Measurements from ENCODE around the gene FAM114A1.

The FAM114A1 gene

DNA sequence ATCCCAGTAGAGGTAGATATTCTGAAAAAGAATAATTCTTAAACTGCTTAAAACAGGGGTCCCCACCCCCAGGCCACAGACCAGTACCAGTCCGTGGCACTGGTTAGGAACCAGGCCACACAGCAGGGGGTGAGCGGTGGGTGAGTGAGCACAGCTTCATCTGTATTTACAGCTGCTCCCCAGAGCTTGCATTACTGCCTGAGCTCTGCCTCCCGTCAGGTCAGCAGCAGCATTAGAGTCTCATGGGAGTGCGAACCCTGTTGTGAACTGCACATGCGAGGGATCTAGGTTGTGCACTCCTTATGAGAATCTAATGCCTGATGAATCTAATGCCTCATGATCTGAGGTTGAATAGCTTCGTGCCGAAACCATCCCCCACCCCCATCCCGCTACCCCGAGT is 76.8 kb downstream of the FAM114A1 start:
- no peaks in the 10 kb centered on the region for H3K27me3 ChIP-seq (ENCODE audit: insufficient read depth, low read length, poor library complexity, severe bottlenecking)

DNA sequence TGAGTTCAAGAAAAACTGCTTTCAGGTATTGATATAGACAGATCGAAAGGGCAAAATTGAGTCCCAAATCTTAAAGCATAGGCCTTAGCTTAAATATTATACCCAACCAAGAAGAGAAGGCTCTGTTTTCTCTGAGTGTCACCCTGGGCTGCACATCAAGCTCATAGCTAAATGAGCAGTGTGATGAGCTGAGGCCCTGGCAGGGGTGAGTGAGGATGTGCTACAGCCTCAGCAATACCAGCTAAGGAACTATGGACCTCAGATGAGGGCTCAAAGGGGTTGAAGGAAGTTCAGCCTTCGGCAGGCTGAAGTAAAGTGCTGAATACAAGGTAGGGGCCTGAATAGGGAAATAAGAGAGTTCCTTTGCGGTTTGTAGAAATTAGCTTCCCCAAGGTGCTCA is 79.3 kb downstream of the FAM114A1 start:
- Histone ChIP-seq H3F3A (ENCODE audit: low read depth) (no peaks in the 10 kb centered on the region), H3K9ac (ENCODE audit: low read depth, low read length, poor library complexity, severe bottlenecking) (no peak overlapping the region)

More for the DNA sequence above, 76.8 kb downstream of the FAM114A1 start:
- Histone ChIP-seq H3K79me2 (ENCODE audit: insufficient read depth, low read length) (no peaks in the 10 kb centered on the region), H3K4me3 (ENCODE audit: low read length, poor library complexity, severe bottlenecking) (no peak overlapping the region), H3K4me2 (ENCODE audit: low read depth, low read length, poor library complexity, severe bottlenecking) (no peak overlapping the region), H3K9me2 (replicated peaks; ENCODE audit: low read depth, low read length) (no peaks in the 10 kb centered on the region), H4K20me1 (ENCODE audit: insufficient read depth, low read length, poor library complexity, severe bottlenecking) (no peaks in the 10 kb centered on the region), H3K9me3 (ENCODE audit: insufficient read depth, low read depth, low read length) (no peaks in the 10 kb centered on the region), H3K4me1 (ENCODE audit: insufficient read depth, low read length, poor library complexity, severe bottlenecking) (peaks cover 12% of the 10 kb centered on the region), H3K36me3 (ENCODE audit: insufficient read depth, low read length) (no peaks in the 10 kb centered on the region), H2AFZ (ENCODE audit: low read length) (no peak overlapping the region), H3F3A (ENCODE audit: low read depth) (no peaks in the 10 kb centered on the region), H3K9ac (ENCODE audit: low read depth, low read length, poor library complexity, severe bottlenecking) (no peak overlapping the region)
- TF ChIP-seq, protein P1, sequence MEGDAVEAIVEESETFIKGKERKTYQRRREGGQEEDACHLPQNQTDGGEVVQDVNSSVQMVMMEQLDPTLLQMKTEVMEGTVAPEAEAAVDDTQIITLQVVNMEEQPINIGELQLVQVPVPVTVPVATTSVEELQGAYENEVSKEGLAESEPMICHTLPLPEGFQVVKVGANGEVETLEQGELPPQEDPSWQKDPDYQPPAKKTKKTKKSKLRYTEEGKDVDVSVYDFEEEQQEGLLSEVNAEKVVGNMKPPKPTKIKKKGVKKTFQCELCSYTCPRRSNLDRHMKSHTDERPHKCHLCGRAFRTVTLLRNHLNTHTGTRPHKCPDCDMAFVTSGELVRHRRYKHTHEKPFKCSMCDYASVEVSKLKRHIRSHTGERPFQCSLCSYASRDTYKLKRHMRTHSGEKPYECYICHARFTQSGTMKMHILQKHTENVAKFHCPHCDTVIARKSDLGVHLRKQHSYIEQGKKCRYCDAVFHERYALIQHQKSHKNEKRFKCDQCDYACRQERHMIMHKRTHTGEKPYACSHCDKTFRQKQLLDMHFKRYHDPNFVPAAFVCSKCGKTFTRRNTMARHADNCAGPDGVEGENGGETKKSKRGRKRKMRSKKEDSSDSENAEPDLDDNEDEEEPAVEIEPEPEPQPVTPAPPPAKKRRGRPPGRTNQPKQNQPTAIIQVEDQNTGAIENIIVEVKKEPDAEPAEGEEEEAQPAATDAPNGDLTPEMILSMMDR (conservative IDR thresholded peaks at IDR 0.05; ENCODE audit: low read length), result no peak
- no peak for TF ChIP-seq EZH2phosphoT487 (IDR thresholded peaks at IDR 0.05; ENCODE audit: borderline replicate concordance)

DNA sequence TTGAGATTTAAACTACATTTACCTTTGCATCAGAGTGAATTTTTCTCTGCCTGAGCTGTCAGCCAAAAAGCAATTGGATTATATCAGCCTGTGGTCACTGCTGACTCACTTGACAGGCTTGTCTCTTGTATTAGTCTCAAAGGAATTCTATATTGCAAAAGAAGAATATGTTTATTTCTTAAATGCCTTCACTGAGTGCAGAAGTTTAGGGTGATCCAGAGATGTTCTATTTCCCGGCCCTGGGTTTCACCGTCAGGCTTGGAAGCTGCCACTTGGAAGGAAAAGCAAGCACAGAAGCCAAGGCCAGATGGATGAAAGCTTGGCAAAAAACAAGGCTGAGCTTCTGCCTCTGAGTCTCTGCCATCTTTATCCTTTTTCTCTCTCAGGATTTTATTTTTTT is 80.9 kb downstream of the FAM114A1 start:
- H3K36me3 ChIP-seq (ENCODE audit: insufficient read depth, low read length), result no peaks in the 10 kb centered on the region
- H3K9ac ChIP-seq (ENCODE audit: low read depth, low read length, poor library complexity, severe bottlenecking), result no peak overlapping the region
- no peaks in the 10 kb centered on the region for H3K9me3 ChIP-seq (ENCODE audit: insufficient read depth, low read depth, low read length)
- H3K27me3 ChIP-seq (ENCODE audit: insufficient read depth, low read length, poor library complexity, severe bottlenecking), result no peaks in the 10 kb centered on the region
- no peaks in the 10 kb centered on the region for H3K79me2 ChIP-seq (ENCODE audit: insufficient read depth, low read length)
- peaks cover 17% of the 10 kb centered on the region for H3K4me1 ChIP-seq (ENCODE audit: insufficient read depth, low read length, poor library complexity, severe bottlenecking)
- TF ChIP-seq, protein P1 (conservative IDR thresholded peaks at IDR 0.05; ENCODE audit: low read length), result no peak
- no peak for TF ChIP-seq EZH2phosphoT487 (IDR thresholded peaks at IDR 0.05; ENCODE audit: borderline replicate concordance)
- H3K4me3 ChIP-seq (ENCODE audit: low read length, poor library complexity, severe bottlenecking), result no peak overlapping the region
- H4K20me1 ChIP-seq (ENCODE audit: insufficient read depth, low read length, poor library complexity, severe bottlenecking), result no peaks in the 10 kb centered on the region
- no peaks in the 10 kb centered on the region for H3F3A ChIP-seq (ENCODE audit: low read depth)
- H3K9me2 ChIP-seq (replicated peaks; ENCODE audit: low read depth, low read length), result no peaks in the 10 kb centered on the region
- H3K4me2 ChIP-seq (ENCODE audit: low read depth, low read length, poor library complexity, severe bottlenecking), result no peak overlapping the region
- no peak overlapping the region for H2AFZ ChIP-seq (ENCODE audit: low read length)

More for the DNA sequence above, 79.3 kb downstream of the FAM114A1 start:
- H3K4me1 ChIP-seq (ENCODE audit: insufficient read depth, low read length, poor library complexity, severe bottlenecking), result peaks cover 17% of the 10 kb centered on the region
- H3K4me2 ChIP-seq (ENCODE audit: low read depth, low read length, poor library complexity, severe bottlenecking), result no peak overlapping the region
- no peak overlapping the region for H2AFZ ChIP-seq (ENCODE audit: low read length)
- H3K9me2 ChIP-seq (replicated peaks; ENCODE audit: low read depth, low read length), result no peaks in the 10 kb centered on the region
- H3K36me3 ChIP-seq (ENCODE audit: insufficient read depth, low read length), result no peaks in the 10 kb centered on the region
- no peaks in the 10 kb centered on the region for H3K27me3 ChIP-seq (ENCODE audit: insufficient read depth, low read length, poor library complexity, severe bottlenecking)
- H3K79me2 ChIP-seq (ENCODE audit: insufficient read depth, low read length), result no peaks in the 10 kb centered on the region
- H3K4me3 ChIP-seq (ENCODE audit: low read length, poor library complexity, severe bottlenecking), result no peak overlapping the region
- H4K20me1 ChIP-seq (ENCODE audit: insufficient read depth, low read length, poor library complexity, severe bottlenecking), result no peaks in the 10 kb centered on the region
- no peak for TF ChIP-seq EZH2phosphoT487 (IDR thresholded peaks at IDR 0.05; ENCODE audit: borderline replicate concordance)
- TF ChIP-seq, protein P1 (conservative IDR thresholded peaks at IDR 0.05; ENCODE audit: low read length), result no peak
- H3K9me3 ChIP-seq (ENCODE audit: insufficient read depth, low read depth, low read length), result no peaks in the 10 kb centered on the region
